Hepatocyte (in vitro differentiated cells): ENCODE data around the gene ENTHD1. TPM values are rescaled to one million over a fixed set of nuclear protein-coding genes. Genes with fewer than 3 reads are reported as not detected.

ENCODE experiments used
- DNase-seq: peaks from one replicate; pipeline ENCODE4 v3.0.0-alpha.2; 2016; ENCODE audit warnings: low spot score
- H2AFZ ChIP-seq: fragments of 200-600 bp; sonication (generic); 2 replicates; pipeline ENCODE4 v1.6.0; 2016; ENCODE audit warnings: antibody characterized with exemption, mild to moderate bottlenecking
- H3K27ac ChIP-seq: fragments of 200-600 bp; sonication (generic); 2 replicates; pipeline ENCODE4 v1.5.1; 2016; ENCODE audit warnings: mild to moderate bottlenecking
- H3K27me3 ChIP-seq: fragments of 200-600 bp; sonication (generic); 2 replicates; pipeline ENCODE4 v1.6.1; 2016
- H3K36me3 ChIP-seq: fragments of 200-600 bp; sonication (generic); replicated peaks from 2 replicates; pipeline ENCODE4 v1.5.1; 2016; ENCODE audit warnings: low read depth; ENCODE audit not compliant: insufficient read depth
- H3K4me1 ChIP-seq: fragments of 200-600 bp; sonication (generic); 2 replicates; pipeline ENCODE4 v1.5.1; 2016; ENCODE audit warnings: mild to moderate bottlenecking, moderate library complexity; ENCODE audit not compliant: insufficient read depth
- H3K4me2 ChIP-seq: fragments of 200-600 bp; sonication (generic); 2 replicates; pipeline ENCODE4 v1.6.0; 2016
- H3K4me3 ChIP-seq: fragments of 200-600 bp; sonication (generic); 2 replicates; pipeline ENCODE4 v1.5.1; 2016; ENCODE audit warnings: mild to moderate bottlenecking
- H3K79me2 ChIP-seq: fragments of 200-600 bp; sonication (generic); 2 replicates; pipeline ENCODE4 v1.6.0; 2017; ENCODE audit warnings: mild to moderate bottlenecking
- H3K9me2 ChIP-seq: fragments of 200-600 bp; sonication (generic); replicated peaks from 2 replicates; pipeline ENCODE4 v1.6.0; 2017; ENCODE audit warnings: mild to moderate bottlenecking; ENCODE audit not compliant: insufficient read depth
- H3K9me3 ChIP-seq: fragments of 200-600 bp; sonication (generic); 2 replicates; pipeline ENCODE4 v1.5.1; 2016; ENCODE audit warnings: low read depth, mild to moderate bottlenecking
- H4K20me1 ChIP-seq: fragments of 200-600 bp; sonication (generic); 2 replicates; pipeline ENCODE4 v1.6.0; 2016; ENCODE audit warnings: mild to moderate bottlenecking; ENCODE audit not compliant: insufficient read depth, poor library complexity, severe bottlenecking
- EZH2 ChIP-seq: fragments of 200-600 bp; sonication (generic); IDR thresholded peaks from 2 replicates; pipeline ENCODE4 v1.6.1; 2016; ENCODE audit warnings: antibody characterized with exemption, mild to moderate bottlenecking, borderline replicate concordance
- EZH2phosphoT487 ChIP-seq: fragments of 200-600 bp; sonication (generic); IDR thresholded peaks from one replicate; pipeline ENCODE4 v1.6.1; 2018; ENCODE audit warnings: antibody characterized with exemption, mild to moderate bottlenecking, low read depth, moderate library complexity; ENCODE audit not compliant: unreplicated experiment, severe bottlenecking
- WGBS: methylation state at CpG from one replicate; pipeline ENCODE4 v1.1.6; 2016; ENCODE audit warnings: low lambda C conversion rate; ENCODE audit errors: missing lambda C conversion rate; 5-methylcytosine and 5-hydroxymethylcytosine counted together
- polyA plus RNA-seq: library from polyadenylated mRNA; unstranded; fragments of >200 nt; fragmentation: Nextera tagmentation; extraction: Ambion mirVana; gene quantifications from 2 replicates; pipeline ENCODE4 v1.2.1, GENCODE V29; 2016
- total RNA-seq: library from RNA; depleted of rRNA; stranded (reverse); fragments of >200 nt; gene quantifications from 2 replicates; pipeline ENCODE4 v1.2.3, GENCODE V29; 2014
- TF ChIP-seq, protein P1 (sequence below): fragments of 200-600 bp; sonication (generic); IDR thresholded peaks from 2 replicates; pipeline ENCODE4 v1.5.1; 2016; ENCODE audit warnings: antibody characterized with exemption, mild to moderate bottlenecking; ENCODE audit not compliant: poor library complexity

Gene ENTHD1
- total and polyA plus RNA-seq, 2 experiments from 2014 or later: not detected

DNA sequence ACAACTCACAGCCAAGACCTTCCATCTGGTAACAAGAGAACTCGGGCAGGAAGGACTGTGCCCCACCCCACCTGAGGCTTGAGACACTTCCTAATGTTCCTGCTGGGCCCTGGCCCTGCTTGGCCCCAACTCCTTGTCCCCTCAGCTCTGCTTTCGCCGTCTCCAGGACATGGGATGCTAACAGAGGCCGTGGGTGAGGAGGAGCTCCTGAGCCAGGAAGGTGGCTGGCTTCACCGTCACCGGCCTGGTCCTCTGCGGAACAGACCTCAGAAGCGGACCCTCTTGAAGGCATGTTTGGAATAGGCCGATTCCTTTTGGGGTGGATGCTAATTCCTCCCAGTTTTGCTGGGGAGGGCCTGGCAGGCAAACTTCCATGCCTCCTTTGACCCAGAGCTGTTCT is 168.7 kb downstream of the ENTHD1 start:
- Histone ChIP-seq H3K36me3 (no peaks in the 10 kb centered on the region), H3K4me3 (no peak overlapping the region), H3K9me2 (no peaks in the 10 kb centered on the region), H4K20me1 (no peaks in the 10 kb centered on the region), H2AFZ (no peak overlapping the region), H3K4me2 (no peak overlapping the region), H3K4me1 (peaks cover 7% of the 10 kb centered on the region), H3K27me3 (no peaks in the 10 kb centered on the region), H3K27ac (no peak overlapping the region), H3K9me3 (no peaks in the 10 kb centered on the region), H3K79me2 (no peaks in the 10 kb centered on the region)
- no peak for DNase-seq
- 96% methylated on average over 9 of the region's 9 CpGs for WGBS
- no peak for TF ChIP-seq EZH2phosphoT487
- no peak for TF ChIP-seq EZH2
- TF ChIP-seq, protein P1, sequence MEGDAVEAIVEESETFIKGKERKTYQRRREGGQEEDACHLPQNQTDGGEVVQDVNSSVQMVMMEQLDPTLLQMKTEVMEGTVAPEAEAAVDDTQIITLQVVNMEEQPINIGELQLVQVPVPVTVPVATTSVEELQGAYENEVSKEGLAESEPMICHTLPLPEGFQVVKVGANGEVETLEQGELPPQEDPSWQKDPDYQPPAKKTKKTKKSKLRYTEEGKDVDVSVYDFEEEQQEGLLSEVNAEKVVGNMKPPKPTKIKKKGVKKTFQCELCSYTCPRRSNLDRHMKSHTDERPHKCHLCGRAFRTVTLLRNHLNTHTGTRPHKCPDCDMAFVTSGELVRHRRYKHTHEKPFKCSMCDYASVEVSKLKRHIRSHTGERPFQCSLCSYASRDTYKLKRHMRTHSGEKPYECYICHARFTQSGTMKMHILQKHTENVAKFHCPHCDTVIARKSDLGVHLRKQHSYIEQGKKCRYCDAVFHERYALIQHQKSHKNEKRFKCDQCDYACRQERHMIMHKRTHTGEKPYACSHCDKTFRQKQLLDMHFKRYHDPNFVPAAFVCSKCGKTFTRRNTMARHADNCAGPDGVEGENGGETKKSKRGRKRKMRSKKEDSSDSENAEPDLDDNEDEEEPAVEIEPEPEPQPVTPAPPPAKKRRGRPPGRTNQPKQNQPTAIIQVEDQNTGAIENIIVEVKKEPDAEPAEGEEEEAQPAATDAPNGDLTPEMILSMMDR: no peak

DNA sequence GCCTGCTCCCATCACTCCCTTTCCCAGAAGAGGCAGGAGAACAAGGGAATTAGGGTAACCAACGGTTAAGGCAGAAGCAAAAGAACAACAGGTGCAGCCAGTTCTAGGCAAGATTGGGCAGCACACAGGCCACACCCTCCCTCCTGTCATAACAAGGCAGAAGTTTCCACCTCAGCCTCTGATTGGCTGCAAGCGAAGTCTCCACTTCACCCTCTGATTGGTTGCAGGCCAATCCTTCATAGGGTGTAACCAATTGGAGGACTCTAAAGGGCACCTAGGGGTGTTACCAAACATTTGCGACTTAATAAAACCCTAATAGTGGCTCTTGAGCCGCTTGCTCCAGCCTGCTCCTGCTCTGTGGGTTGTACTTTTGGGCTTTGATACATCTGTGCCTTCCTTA is 169.2 kb downstream of the ENTHD1 start:
- peak overlapping the region; percentile 77 for H3K27ac ChIP-seq
- no peak for DNase-seq
- TF ChIP-seq, protein P1: no peak
- TF ChIP-seq EZH2 (no peak), EZH2phosphoT487 (no peak)

DNA sequence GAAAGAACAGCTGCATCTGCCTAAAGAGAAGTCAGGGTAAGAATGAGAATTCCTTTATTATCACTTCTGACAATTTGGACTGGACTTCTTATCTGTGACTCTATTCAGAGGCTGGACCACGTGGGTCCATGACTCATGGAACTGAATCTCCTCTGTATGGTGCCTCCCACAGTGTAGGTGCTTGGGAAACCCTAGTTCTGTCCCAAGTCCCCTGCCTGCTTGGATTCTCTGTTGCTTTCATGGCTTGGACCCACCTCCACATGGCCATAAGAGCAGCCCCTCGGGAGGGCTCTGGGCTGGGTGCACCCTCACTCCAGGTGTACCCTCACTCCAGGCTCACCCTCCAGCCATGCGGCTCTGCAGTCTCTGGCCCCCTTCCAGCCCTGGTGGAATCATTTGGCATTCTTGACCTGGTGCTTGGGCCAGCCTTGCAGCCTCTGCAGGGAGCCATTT is 169.6 kb downstream of the ENTHD1 start:
- Histone ChIP-seq H3K36me3 (no peaks in the 10 kb centered on the region), H3K27ac (peak overlapping the region; percentile 77), H4K20me1 (no peaks in the 10 kb centered on the region), H3K9me2 (no peaks in the 10 kb centered on the region), H3K79me2 (no peaks in the 10 kb centered on the region), H2AFZ (no peak overlapping the region), H3K4me2 (no peak overlapping the region), H3K4me3 (no peak overlapping the region), H3K4me1 (peaks cover 7% of the 10 kb centered on the region), H3K9me3 (no peaks in the 10 kb centered on the region), H3K27me3 (no peaks in the 10 kb centered on the region)
- WGBS: 65% methylated on average over 3 of the region's 3 CpGs
- peak; percentile 74 for DNase-seq
- TF ChIP-seq EZH2 (no peak), EZH2phosphoT487 (no peak)
- TF ChIP-seq, protein P1: no peak

More for the DNA sequence above, 169.2 kb downstream of the ENTHD1 start:
- Histone ChIP-seq H4K20me1 (no peaks in the 10 kb centered on the region), H3K79me2 (no peaks in the 10 kb centered on the region), H3K36me3 (no peaks in the 10 kb centered on the region), H3K9me3 (no peaks in the 10 kb centered on the region), H3K9me2 (no peaks in the 10 kb centered on the region), H2AFZ (no peak overlapping the region), H3K4me2 (no peak overlapping the region), H3K4me1 (peaks cover 7% of the 10 kb centered on the region), H3K4me3 (no peak overlapping the region), H3K27me3 (no peaks in the 10 kb centered on the region)
- 89% methylated on average over 4 of the region's 4 CpGs for WGBS

DNA sequence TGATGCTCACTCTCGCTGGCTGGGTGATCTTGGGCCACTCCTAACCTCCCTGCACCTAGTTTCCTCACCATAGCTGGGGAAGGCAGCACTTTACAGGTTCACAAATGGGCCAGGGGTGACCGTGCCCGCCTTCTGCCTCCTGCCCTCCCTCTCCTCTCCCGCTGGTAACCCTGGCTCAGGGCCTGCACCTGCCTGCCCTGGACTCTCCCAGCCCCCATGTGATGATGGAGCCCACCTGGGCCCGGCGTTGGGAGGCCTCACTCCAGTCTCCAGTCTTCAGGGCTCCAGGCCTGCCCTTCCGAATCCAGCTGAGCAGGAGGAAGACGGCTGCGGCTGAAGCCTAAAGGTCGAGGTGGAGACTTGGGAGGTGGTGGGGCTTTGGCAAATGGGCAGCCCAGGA is 170.1 kb downstream of the ENTHD1 start:
- H3K9me2 ChIP-seq: no peaks in the 10 kb centered on the region
- no peaks in the 10 kb centered on the region for H3K9me3 ChIP-seq
- H3K27me3 ChIP-seq: no peaks in the 10 kb centered on the region
- 90% methylated on average over 10 of the region's 10 CpGs for WGBS
- DNase-seq: no peak
- peaks cover 7% of the 10 kb centered on the region for H3K4me1 ChIP-seq
- no peaks in the 10 kb centered on the region for H3K79me2 ChIP-seq
- no peak overlapping the region for H3K4me3 ChIP-seq
- no peak overlapping the region for H2AFZ ChIP-seq
- H3K4me2 ChIP-seq: no peak overlapping the region
- peak overlapping the region; percentile 72 for H3K27ac ChIP-seq
- TF ChIP-seq, protein P1: no peak
- no peak for TF ChIP-seq EZH2phosphoT487
- H4K20me1 ChIP-seq: no peaks in the 10 kb centered on the region
- H3K36me3 ChIP-seq: no peaks in the 10 kb centered on the region
